DOHH2 (cell line): ENCODE data around the gene PAF1.
A peak's percentile ranks its signal among the peaks of the same experiment; 100 is the strongest.

ENCODE experiments used
- H3F3A ChIP-seq: fragments of 200-600 bp; sonication (generic), shearing (Covaris generic); 2 replicates; pipeline ENCODE4 v1.6.0; 2016; ENCODE audit warnings: antibody characterized with exemption, mild to moderate bottlenecking; ENCODE audit not compliant: control insufficient read depth, insufficient read depth
- H3K27ac ChIP-seq: fragments of 200-600 bp; sonication (generic); 2 replicates; pipeline ENCODE4 v1.5.1; 2014; ENCODE audit warnings: low read depth, mild to moderate bottlenecking, low read length, moderate library complexity
- H3K27me3 ChIP-seq: fragments of 200-600 bp; sonication (generic); 2 replicates; pipeline ENCODE4 v1.6.1; 2014; ENCODE audit warnings: mild to moderate bottlenecking, low read length, mixed read lengths; ENCODE audit not compliant: control insufficient read depth
- H3K36me3 ChIP-seq: fragments of 200-600 bp; sonication (generic); 2 replicates; pipeline ENCODE4 v1.6.1; 2014; ENCODE audit warnings: mild to moderate bottlenecking, low read length, moderate library complexity, mixed read lengths; ENCODE audit not compliant: control insufficient read depth
- H3K4me1 ChIP-seq: fragments of 200-600 bp; sonication (generic); 2 replicates; pipeline ENCODE4 v1.6.1; 2014; ENCODE audit warnings: mild to moderate bottlenecking, low read length, mixed read lengths; ENCODE audit not compliant: control insufficient read depth
- H3K4me2 ChIP-seq: fragments of 200-600 bp; sonication (generic); 2 replicates; pipeline ENCODE4 v1.6.0; 2014; ENCODE audit warnings: mild to moderate bottlenecking, low read length, moderate library complexity
- H3K4me3 ChIP-seq: fragments of 200-600 bp; sonication (generic); 2 replicates; pipeline ENCODE4 v1.5.1; 2014; ENCODE audit warnings: mild to moderate bottlenecking, low read length, mixed read lengths
- H3K79me2 ChIP-seq: fragments of 200-600 bp; sonication (generic); 2 replicates; pipeline ENCODE4 v1.6.1; 2014; ENCODE audit warnings: mild to moderate bottlenecking, low read length, mixed read lengths; ENCODE audit not compliant: control insufficient read depth
- H3K9me2 ChIP-seq: fragments of 200-600 bp; sonication (generic); replicated peaks from 2 replicates; pipeline ENCODE4 v1.6.1; 2014; ENCODE audit warnings: mild to moderate bottlenecking, low read length, mixed read lengths; ENCODE audit not compliant: control insufficient read depth
- H3K9me3 ChIP-seq: fragments of 200-600 bp; sonication (generic); 2 replicates; pipeline ENCODE4 v1.6.1; 2014; ENCODE audit warnings: antibody characterized with exemption, low read length, mixed read lengths; ENCODE audit not compliant: control insufficient read depth, insufficient read depth
- H4K20me1 ChIP-seq: fragments of 200-600 bp; sonication (generic); 2 replicates; pipeline ENCODE4 v1.6.0; 2014; ENCODE audit warnings: low read depth, mild to moderate bottlenecking, antibody characterized with exemption, low read length, moderate library complexity; ENCODE audit not compliant: control insufficient read depth, insufficient read depth
- EZH2phosphoT487 ChIP-seq: fragments of 200-600 bp; sonication (generic); IDR thresholded peaks from 2 replicates; pipeline ENCODE4 v1.6.1; 2017; ENCODE audit warnings: borderline replicate concordance, mild to moderate bottlenecking, antibody characterized with exemption, low read length, moderate library complexity, mixed read lengths
- TF ChIP-seq, protein P1 (sequence below): fragments of 200-600 bp; sonication (generic); IDR thresholded peaks from one replicate; pipeline ENCODE4 v1.5.1; 2014; ENCODE audit warnings: antibody characterized with exemption, mild to moderate bottlenecking, low read depth, low read length; ENCODE audit not compliant: poor library complexity, severe bottlenecking

The PAF1 gene

DNA sequence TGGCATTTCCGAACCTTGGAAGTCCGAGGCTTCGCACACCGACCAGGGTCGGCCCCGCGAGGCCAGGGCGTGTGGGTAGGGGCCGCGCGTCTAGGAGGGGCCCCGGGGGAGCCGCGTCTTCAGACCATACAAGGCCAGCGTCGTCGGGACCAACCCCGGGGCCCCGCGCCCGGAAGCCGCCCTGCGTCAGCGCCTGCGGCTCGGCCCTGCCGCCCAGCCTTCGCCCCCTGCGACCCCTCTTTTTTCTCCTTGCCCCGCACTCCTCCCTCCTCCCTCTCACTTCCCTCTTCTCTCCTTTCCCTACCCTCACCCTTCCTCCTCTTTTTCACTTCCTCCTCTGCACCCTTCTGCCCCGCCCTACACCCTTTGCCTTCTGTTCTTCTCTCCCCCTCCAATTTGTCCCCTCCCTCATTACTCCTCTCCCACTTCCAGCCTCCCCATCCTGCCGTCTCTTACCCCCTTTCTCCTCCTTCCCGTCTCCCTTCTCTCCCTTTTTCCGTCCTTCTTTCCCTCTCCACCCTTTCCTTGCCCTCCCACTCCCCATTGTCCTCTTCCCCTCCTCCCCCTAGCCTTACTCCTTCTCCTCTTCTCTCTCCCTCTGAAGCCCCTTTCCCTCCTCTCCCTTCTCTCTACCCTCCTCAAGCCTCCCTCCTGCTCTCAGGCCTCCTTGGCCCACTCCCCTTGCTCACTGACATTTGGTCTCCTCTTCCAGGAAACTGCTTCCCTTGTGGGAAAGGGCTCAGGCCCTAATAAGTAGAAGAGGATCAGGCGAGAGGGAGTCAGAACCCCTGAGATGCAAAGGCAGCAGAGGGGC is 19.3 kb upstream of the PAF1 start:
- peak overlapping the region; percentile 99 for H3K4me3 ChIP-seq
- peaks cover 60% of the 10 kb centered on the region for H3K79me2 ChIP-seq
- peaks cover 53% of the 10 kb centered on the region for H3K4me1 ChIP-seq
- H3K4me2 ChIP-seq = peak overlapping the region; percentile 97
- H3K9me2 ChIP-seq = no peaks in the 10 kb centered on the region
- H4K20me1 ChIP-seq = peaks cover 11% of the 10 kb centered on the region
- no peaks in the 10 kb centered on the region for H3K27me3 ChIP-seq
- peak overlapping the region; percentile 97 for H3K27ac ChIP-seq
- TF ChIP-seq, protein P1, sequence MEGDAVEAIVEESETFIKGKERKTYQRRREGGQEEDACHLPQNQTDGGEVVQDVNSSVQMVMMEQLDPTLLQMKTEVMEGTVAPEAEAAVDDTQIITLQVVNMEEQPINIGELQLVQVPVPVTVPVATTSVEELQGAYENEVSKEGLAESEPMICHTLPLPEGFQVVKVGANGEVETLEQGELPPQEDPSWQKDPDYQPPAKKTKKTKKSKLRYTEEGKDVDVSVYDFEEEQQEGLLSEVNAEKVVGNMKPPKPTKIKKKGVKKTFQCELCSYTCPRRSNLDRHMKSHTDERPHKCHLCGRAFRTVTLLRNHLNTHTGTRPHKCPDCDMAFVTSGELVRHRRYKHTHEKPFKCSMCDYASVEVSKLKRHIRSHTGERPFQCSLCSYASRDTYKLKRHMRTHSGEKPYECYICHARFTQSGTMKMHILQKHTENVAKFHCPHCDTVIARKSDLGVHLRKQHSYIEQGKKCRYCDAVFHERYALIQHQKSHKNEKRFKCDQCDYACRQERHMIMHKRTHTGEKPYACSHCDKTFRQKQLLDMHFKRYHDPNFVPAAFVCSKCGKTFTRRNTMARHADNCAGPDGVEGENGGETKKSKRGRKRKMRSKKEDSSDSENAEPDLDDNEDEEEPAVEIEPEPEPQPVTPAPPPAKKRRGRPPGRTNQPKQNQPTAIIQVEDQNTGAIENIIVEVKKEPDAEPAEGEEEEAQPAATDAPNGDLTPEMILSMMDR = no peak
- no peak for TF ChIP-seq EZH2phosphoT487
- peaks cover 40% of the 10 kb centered on the region for H3F3A ChIP-seq
- H3K36me3 ChIP-seq = peaks cover 38% of the 10 kb centered on the region
- no peaks in the 10 kb centered on the region for H3K9me3 ChIP-seq

DNA sequence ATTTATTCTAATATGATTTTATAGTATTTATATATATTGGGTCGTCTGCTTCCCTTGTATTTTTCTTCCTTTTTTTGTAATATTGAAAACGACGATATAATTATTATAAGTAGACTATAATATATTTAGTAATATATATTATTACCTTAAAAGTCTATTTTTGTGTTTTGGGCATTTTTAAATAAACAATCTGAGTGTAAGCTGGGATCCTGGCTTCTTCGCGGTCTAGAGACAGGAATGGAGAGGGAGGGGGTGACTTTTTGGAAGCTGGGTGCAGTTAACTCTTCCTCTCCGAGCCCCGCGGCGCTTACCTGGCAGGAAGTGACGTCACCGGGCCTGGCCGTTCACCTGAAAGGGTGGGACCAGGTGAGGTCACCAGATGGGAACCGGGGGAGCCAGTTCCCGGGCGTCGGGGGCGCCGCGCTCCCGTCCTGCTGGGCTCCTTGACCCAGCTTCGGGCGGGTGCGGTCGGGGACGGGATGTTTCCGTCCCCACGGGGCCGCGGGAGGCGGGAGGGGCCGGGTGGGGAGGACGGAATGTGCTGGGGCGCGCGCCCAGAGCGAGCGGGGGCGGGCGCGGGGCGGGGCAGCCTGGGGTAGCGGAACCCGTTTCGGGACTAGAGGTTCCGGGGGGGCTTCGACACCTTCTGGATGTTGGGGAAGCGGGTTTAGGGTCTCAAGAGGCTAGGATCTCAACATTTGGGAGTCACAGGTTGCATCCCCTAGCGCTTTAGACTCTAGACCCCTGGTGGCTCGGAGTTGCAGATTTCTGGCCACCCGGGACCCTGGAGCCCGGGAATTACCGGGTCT is 18.5 kb upstream of the PAF1 start:
- Histone ChIP-seq H4K20me1 (peaks cover 11% of the 10 kb centered on the region), H3K4me1 (peaks cover 57% of the 10 kb centered on the region), H3F3A (peaks cover 45% of the 10 kb centered on the region), H3K79me2 (peaks cover 62% of the 10 kb centered on the region), H3K36me3 (peaks cover 38% of the 10 kb centered on the region), H3K27ac (peak overlapping the region; percentile 97), H3K4me2 (peak overlapping the region; percentile 97), H3K9me2 (no peaks in the 10 kb centered on the region), H3K4me3 (peak overlapping the region; percentile 99), H3K9me3 (no peaks in the 10 kb centered on the region), H3K27me3 (no peaks in the 10 kb centered on the region)
- TF ChIP-seq EZH2phosphoT487 = no peak
- TF ChIP-seq, protein P1 = no peak

DNA sequence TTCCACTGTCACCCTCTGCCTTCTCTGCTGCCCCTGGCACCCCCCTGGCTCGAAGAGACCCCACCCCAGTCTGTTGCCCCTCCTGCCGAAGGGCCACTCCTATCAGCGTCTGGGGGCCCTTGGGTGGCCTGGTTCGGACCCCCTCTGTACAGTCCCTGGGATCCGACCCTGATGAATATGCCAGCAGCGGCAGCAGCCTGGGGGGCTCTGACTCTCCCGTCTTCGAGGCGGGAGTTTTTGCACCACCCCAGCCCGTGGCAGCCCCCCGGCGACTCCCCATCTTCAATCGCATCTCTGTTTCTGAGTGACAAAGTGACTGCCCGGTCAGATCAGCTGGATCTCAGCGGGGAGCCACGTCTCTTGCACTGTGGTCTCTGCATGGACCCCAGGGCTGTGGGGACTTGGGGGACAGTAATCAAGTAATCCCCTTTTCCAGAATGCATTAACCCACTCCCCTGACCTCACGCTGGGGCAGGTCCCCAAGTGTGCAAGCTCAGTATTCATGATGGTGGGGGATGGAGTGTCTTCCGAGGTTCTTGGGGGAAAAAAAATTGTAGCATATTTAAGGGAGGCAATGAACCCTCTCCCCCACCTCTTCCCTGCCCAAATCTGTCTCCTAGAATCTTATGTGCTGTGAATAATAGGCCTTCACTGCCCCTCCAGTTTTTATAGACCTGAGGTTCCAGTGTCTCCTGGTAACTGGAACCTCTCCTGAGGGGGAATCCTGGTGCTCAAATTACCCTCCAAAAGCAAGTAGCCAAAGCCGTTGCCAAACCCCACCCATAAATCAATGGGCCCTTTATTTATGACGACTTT is 17.7 kb upstream of the PAF1 start:
- peak overlapping the region; percentile 97 for H3K27ac ChIP-seq
- H3K27me3 ChIP-seq = no peaks in the 10 kb centered on the region
- H3K9me2 ChIP-seq = no peaks in the 10 kb centered on the region
- H3K4me2 ChIP-seq = peak overlapping the region; percentile 97
- H3F3A ChIP-seq = peaks cover 46% of the 10 kb centered on the region
- peaks cover 57% of the 10 kb centered on the region for H3K4me1 ChIP-seq
- H3K79me2 ChIP-seq = peaks cover 54% of the 10 kb centered on the region
- peaks cover 38% of the 10 kb centered on the region for H3K36me3 ChIP-seq
- no peaks in the 10 kb centered on the region for H3K9me3 ChIP-seq
- TF ChIP-seq, protein P1 = no peak
- TF ChIP-seq EZH2phosphoT487 = no peak
- H4K20me1 ChIP-seq = peaks cover 7% of the 10 kb centered on the region
- peak overlapping the region; percentile 99 for H3K4me3 ChIP-seq
